ACC112 (cell line): Measurements from ENCODE around the gene DOK6.

Source experiments
- H2AFZ ChIP-seq: fragments of 200-600 bp; sonication (generic); one replicate; pipeline ENCODE4 v1.6.0; 2017; ENCODE audit warnings: antibody characterized with exemption, low read length; ENCODE audit not compliant: unreplicated experiment
- H3K27ac ChIP-seq: fragments of 200-600 bp; sonication (generic); 2 replicates; pipeline ENCODE4 v1.5.1; 2014; ENCODE audit warnings: low read depth, mild to moderate bottlenecking, antibody characterized with exemption, low read length, moderate library complexity
- H3K27me3 ChIP-seq: fragments of 200-600 bp; sonication (generic); 2 replicates; pipeline ENCODE4 v1.6.1; 2014; ENCODE audit warnings: mild to moderate bottlenecking, antibody characterized with exemption, low read length, moderate library complexity, mixed read lengths; ENCODE audit not compliant: insufficient read depth
- H3K36me3 ChIP-seq: fragments of 200-600 bp; sonication (generic); 2 replicates; pipeline ENCODE4 v1.6.1; 2016; ENCODE audit warnings: mild to moderate bottlenecking, antibody characterized with exemption, low read length, moderate library complexity, mixed read lengths; ENCODE audit not compliant: insufficient read depth
- H3K4me1 ChIP-seq: fragments of 200-600 bp; sonication (generic); one replicate; pipeline ENCODE4 v1.6.1; 2016; ENCODE audit warnings: low read length, mixed read lengths; ENCODE audit not compliant: insufficient read depth, unreplicated experiment, control insufficient read depth
- H3K4me3 ChIP-seq: fragments of 200-600 bp; sonication (generic); 2 replicates; pipeline ENCODE4 v1.5.1; 2014; ENCODE audit warnings: mild to moderate bottlenecking, low read depth, low read length
- H3K79me2 ChIP-seq: fragments of 200-600 bp; sonication (generic); one replicate; pipeline ENCODE4 v1.6.0; 2016; ENCODE audit warnings: low read length; ENCODE audit not compliant: control insufficient read depth, unreplicated experiment, insufficient read depth

DOK6 gene

DNA sequence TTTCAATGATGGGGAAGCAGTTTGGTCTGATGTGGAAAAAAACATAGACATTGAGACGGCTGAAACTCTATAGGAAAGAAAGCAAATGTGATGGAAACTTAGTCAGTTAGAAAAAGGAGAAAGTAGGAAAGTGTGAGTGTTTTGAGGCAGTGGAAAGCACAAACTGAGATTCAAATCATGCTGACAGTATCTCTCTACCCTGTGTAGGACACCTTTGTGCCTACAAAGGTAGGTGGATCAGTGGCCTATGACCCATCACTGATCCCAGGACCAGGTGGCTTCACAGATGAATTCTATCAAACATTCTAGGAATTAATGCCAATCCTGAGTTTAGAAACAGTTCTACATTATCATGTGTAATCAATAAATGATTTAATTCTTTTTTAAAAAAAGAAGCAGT lies 489.9 kb downstream of the DOK6 start:
- no peak overlapping the region for H2AFZ ChIP-seq
- no peak overlapping the region for H3K27ac ChIP-seq
- H3K4me1 ChIP-seq: no peaks in the 10 kb centered on the region
- H3K27me3 ChIP-seq: no peaks in the 10 kb centered on the region
- H3K79me2 ChIP-seq: no peaks in the 10 kb centered on the region
- H3K36me3 ChIP-seq: no peaks in the 10 kb centered on the region
- no peak overlapping the region for H3K4me3 ChIP-seq

DNA sequence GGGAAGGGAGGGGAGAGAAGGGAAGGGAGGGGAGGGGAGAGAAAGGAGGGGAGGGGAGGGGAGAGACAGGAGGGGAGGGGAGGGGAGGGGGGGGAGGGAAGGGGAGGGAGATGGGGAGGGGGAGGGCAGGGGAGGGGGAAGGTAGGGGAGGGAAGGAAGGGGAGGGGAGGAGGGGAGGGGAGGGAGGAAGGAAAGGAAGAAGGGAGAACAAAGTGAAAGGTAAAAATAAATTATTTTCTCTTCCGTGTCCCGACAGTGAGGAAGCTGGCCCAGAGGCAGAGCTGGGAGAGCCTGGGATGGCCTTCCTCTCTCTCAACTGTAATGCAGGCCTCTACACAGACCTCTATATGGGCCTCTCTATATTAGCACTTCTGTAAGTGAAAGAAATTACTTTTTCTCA lies 493.8 kb downstream of the DOK6 start:
- no peak overlapping the region for H2AFZ ChIP-seq
- no peaks in the 10 kb centered on the region for H3K36me3 ChIP-seq
- H3K4me3 ChIP-seq: no peak overlapping the region
- H3K27me3 ChIP-seq: no peaks in the 10 kb centered on the region
- no peaks in the 10 kb centered on the region for H3K4me1 ChIP-seq
- H3K79me2 ChIP-seq: no peaks in the 10 kb centered on the region
- H3K27ac ChIP-seq: no peak overlapping the region

DNA sequence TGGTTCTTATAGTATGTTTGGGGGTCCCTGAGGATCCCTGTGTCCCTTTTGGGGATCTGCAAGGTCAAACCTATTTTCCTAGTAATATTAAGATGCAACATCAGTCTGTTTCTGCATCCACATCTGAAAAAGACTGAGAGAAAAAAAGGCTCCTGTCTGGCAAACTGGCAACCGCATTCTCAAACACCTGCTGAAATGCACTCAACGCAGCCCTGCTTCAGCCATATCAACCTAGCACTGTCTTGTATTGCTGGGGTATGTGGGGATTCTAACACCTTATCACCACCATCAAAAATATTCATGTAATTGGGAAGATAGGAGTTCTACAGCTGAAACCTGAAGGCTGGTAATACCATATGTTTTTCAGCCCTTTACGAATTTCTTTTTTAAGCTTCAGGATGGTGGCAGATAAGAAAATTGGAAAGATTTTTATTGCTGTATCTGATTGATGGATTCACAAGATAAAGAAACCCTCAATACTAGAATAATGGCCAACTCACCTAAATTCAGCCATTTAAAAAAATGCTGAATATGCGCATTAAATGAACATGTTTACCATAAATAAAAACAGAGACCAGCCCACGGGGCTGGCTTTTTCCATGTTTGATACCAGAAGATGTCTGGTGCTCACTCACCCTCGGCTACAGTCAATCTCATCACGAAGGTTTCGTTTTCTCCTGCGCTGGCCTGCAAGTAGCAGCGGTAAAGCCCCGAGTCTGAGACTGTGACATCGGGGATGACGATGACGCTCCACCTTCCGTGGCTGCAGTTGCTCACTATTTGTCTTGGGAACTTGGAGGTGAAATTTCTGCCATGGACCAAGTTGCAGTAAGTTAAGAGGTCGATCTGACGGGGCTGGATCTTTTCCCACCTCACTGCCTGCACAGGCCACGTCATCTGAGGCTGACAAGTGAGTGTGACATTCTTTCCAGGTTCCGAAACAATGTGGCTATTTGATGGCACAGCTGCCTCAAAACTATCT lies 494.7 kb downstream of the DOK6 start:
- H3K27me3 ChIP-seq: no peaks in the 10 kb centered on the region
- no peaks in the 10 kb centered on the region for H3K4me1 ChIP-seq
- H3K36me3 ChIP-seq: no peaks in the 10 kb centered on the region
- H3K27ac ChIP-seq: no peak overlapping the region
- H2AFZ ChIP-seq: no peak overlapping the region
- no peaks in the 10 kb centered on the region for H3K79me2 ChIP-seq
- no peak overlapping the region for H3K4me3 ChIP-seq

DNA sequence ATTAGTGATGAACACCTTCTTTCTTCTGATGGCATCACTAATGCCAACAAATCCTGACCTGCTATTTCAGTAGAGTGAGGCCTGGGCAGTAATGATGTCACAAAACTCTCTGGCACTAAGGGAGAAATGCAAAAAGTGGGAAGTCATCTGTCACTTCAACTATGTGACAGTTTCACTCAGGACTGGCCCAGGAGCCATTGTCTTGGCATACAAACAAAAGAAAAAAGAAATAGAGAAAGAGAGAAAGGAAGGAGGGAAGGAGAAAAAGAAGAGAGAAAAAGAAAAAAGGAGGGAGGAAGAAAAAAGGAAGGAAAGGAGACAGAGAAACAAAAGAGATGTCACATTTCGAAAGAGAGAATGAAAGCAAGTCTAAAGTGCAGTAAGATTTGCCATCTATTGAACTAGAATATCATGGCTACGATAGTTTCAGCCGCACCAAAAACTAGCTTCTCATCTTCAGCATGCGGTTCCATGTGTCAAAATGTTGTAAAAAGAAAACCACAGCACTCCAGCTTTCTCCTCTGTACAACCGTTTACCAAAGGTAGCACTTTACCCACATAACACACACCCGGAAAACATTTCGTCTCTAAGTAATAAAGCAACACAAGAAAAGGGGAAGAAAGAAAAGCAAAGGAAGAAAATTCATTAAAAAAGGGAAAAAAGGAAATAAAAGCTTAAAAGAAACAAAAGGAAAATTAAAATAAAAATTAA lies 496.9 kb downstream of the DOK6 start:
- H3K4me3 ChIP-seq: no peak overlapping the region
- H3K27ac ChIP-seq: no peak overlapping the region

DNA sequence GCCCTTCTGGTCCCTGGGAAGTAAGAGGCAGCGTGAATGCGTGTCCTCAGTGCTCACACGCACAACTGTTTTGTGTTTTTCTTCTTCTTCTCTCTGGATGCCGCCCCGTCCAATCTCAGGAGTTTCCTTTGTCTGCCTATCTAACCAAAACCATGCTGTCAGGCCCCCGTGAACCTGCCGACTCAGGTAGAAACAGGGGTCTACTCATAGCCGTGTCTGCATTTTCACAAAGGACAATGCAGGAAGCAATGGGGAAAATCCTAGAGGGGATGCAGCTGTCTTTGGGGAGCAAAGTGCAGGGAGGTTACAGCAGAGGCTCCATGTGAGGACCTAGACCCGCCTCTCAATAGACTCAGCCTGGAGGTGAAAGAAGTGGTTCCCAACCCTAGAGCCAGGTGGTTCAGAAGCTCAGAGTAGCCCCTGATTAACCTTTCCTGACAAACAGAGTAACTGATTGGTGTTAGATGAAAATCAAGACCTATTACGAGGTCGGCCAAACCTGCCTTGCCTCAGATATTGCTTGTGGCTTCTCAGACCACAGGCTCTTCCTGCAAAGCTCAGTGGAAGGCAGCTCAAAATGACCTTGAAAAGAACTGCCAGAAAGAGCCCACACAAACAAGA lies 497.7 kb downstream of the DOK6 start:
- no peak overlapping the region for H2AFZ ChIP-seq
- H3K36me3 ChIP-seq: no peaks in the 10 kb centered on the region
- no peaks in the 10 kb centered on the region for H3K4me1 ChIP-seq
- H3K27ac ChIP-seq: no peak overlapping the region
- no peaks in the 10 kb centered on the region for H3K27me3 ChIP-seq
- H3K4me3 ChIP-seq: no peak overlapping the region
- no peaks in the 10 kb centered on the region for H3K79me2 ChIP-seq

More for the DNA sequence above, 496.9 kb downstream of the DOK6 start:
- H3K27me3 ChIP-seq: no peaks in the 10 kb centered on the region
- H2AFZ ChIP-seq: no peak overlapping the region
- no peaks in the 10 kb centered on the region for H3K36me3 ChIP-seq
- H3K79me2 ChIP-seq: no peaks in the 10 kb centered on the region
- no peaks in the 10 kb centered on the region for H3K4me1 ChIP-seq
